Measurements from ENCODE around the gene FLYWCH1. TPM values are rescaled to one million over a fixed set of nuclear protein-coding genes. Genes with fewer than 3 reads are reported as not detected.

The FLYWCH1 gene
- total and polyA plus RNA-seq, 2 of the 8 experiments (the other 6 are each of a cell fraction or from before 2014, with no cell fraction given), result 12.4 to 23.5 TPM

- no peak for TF ChIP-seq BRCA1 (IDR thresholded peaks at IDR 0.05; ENCODE audit: low read depth, low read length)
- TF ChIP-seq YY1 (IDR thresholded peaks at IDR 0.05; ENCODE audit: low read depth, low read length), result no peak
- no peak for TF ChIP-seq EGR1 (IDR thresholded peaks at IDR 0.05; ENCODE audit: borderline replicate concordance, low read depth, low read length)
- no peak for TF ChIP-seq BCL11A (IDR thresholded peaks at IDR 0.05; ENCODE audit: low read depth in 2 of 2, low read length in 2 of 2)
- TF ChIP-seq MAX (IDR thresholded peaks at IDR 0.05), result no peak
Measured at GRCh38 chr16:2938206-2938605, 26.5 kb downstream of the FLYWCH1 start (continued).

Measured in H1 (cell line).